ENCODE results near the gene UBXN7. TPM values are rescaled to one million over a fixed set of nuclear protein-coding genes. Genes with fewer than 3 reads are reported as not detected.
A peak's percentile ranks its signal among the peaks of the same experiment; 100 is the strongest.

Gene UBXN7
- total RNA-seq, 1 experiment from 2014 or later, result 61.7 TPM

GRCh38 chr3:196399485-196399945 is 32.7 kb downstream of the UBXN7 start:
- in situ Hi-C loops (cut with HindIII; ENCODE audit: low pct_unique_long_range_greater_than_20kb, low sequenced_read_pairs) (no loop called here), intact Hi-C loops (cut with micrococcal nuclease; ENCODE audit: unreplicated experiment) (no loop called here)
- no peaks in the 10 kb centered on the region for H3K9me3 ChIP-seq (ENCODE audit: control insufficient read depth, insufficient read depth, low read depth, low read length)
- H3K4me3 ChIP-seq (ENCODE audit: low read depth in 2 of 2, low read length in 2 of 2), result no peak overlapping the region
- TF ChIP-seq TCF7L2 (IDR thresholded peaks at IDR 0.05; ENCODE audit: low read depth, low read length), result no peak
- no peak for TF ChIP-seq SIN3A (IDR thresholded peaks at IDR 0.05; ENCODE audit: borderline replicate concordance, insufficient read depth, low read depth, low read length)
- no peak for TF ChIP-seq CTCF (IDR thresholded peaks at IDR 0.05)
- no peak for TF ChIP-seq REST (IDR thresholded peaks at IDR 0.05; ENCODE audit: insufficient read depth in 1 of 2, low read depth in 2 of 2, low read length in 1 of 2)
- TF ChIP-seq POLR2AphosphoS5 (IDR thresholded peaks at IDR 0.05; ENCODE audit: low read depth, low read length), result no peak
- DNase-seq (ENCODE audit: low read depth, low spot score), result no peak
- no peaks in the 10 kb centered on the region for H3K36me3 ChIP-seq (ENCODE audit: control insufficient read depth, insufficient read depth, low read length)
- no peaks in the 10 kb centered on the region for H3K27me3 ChIP-seq (ENCODE audit: control insufficient read depth, insufficient read depth, low read length)
- no peak overlapping the region for H3K27ac ChIP-seq (ENCODE audit: low read length)
- H3K4me1 ChIP-seq (ENCODE audit: control insufficient read depth, insufficient read depth, low read length), result no peaks in the 10 kb centered on the region
- ChIA-PET CTCF (no interaction called here), POLR2A (no interaction called here)
- no TSS peak for BruUV-seq (replicated peaks)
- ATAC-seq, result peak; percentile 48

- Histone ChIP-seq H3K27ac (ENCODE audit: low read length) (no peak overlapping the region), H3K4me3 (ENCODE audit: low read depth in 2 of 2, low read length in 2 of 2) (no peak overlapping the region), H3K27me3 (ENCODE audit: control insufficient read depth, insufficient read depth, low read length) (no peaks in the 10 kb centered on the region), H3K4me1 (ENCODE audit: control insufficient read depth, insufficient read depth, low read length) (no peaks in the 10 kb centered on the region), H3K36me3 (ENCODE audit: control insufficient read depth, insufficient read depth, low read length) (no peaks in the 10 kb centered on the region), H3K9me3 (ENCODE audit: control insufficient read depth, insufficient read depth, low read depth, low read length) (no peaks in the 10 kb centered on the region)
- no TSS peak for BruUV-seq (replicated peaks)
- TF ChIP-seq SIN3A (IDR thresholded peaks at IDR 0.05; ENCODE audit: borderline replicate concordance, insufficient read depth, low read depth, low read length) (no peak), REST (IDR thresholded peaks at IDR 0.05; ENCODE audit: insufficient read depth in 1 of 2, low read depth in 2 of 2, low read length in 1 of 2) (no peak), TCF7L2 (IDR thresholded peaks at IDR 0.05; ENCODE audit: low read depth, low read length) (no peak), CTCF (IDR thresholded peaks at IDR 0.05) (no peak)
- in situ Hi-C loops (cut with HindIII; ENCODE audit: low pct_unique_long_range_greater_than_20kb, low sequenced_read_pairs), result no loop called here
- intact Hi-C loops (cut with micrococcal nuclease; ENCODE audit: unreplicated experiment), result no loop called here
- DNase-seq (ENCODE audit: low read depth, low spot score), result no peak
- ChIA-PET CTCF (interaction anchor here (0.5 kb wide), 1 partner anchor 59 kb away, joined by 3 read pairs; no protein-coding TSS in a partner anchor), POLR2A (interaction anchor here (0.5 kb wide), 1 partner anchor 34 kb away, joined by 3 read pairs; no protein-coding TSS in a partner anchor)
- ATAC-seq, result no peak
These were observed 33.4 kb downstream of the UBXN7 start for GRCh38 chr3:196398782-196399181.
